Subcutaneous adipose tissue (tissue), 4 donors: ENCODE measurements around the gene STAG1. TPM values are rescaled to one million over a fixed set of nuclear protein-coding genes. Genes with fewer than 3 reads are reported as not detected.

ENCODE experiments used
- total RNA-seq, 4 donors: library from RNA; depleted of rRNA; stranded (reverse); fragments of >200 nt; gene quantifications; one replicate each; pipeline ENCODE4 v1.1.0, GENCODE V29; 2016
- TF ChIP-seq, protein P1 (sequence below): fragments of 450-650 bp; IDR thresholded peaks from one replicate; pipeline ENCODE4 v1.5.1; 2016; ENCODE audit warnings: low read depth, mild to moderate bottlenecking, control low read depth, antibody characterized with exemption, moderate library complexity

STAG1 gene
- total RNA-seq, 4 donors from 2014 or later, result 40.9 to 69.0 (median 54.0) TPM

DNA sequence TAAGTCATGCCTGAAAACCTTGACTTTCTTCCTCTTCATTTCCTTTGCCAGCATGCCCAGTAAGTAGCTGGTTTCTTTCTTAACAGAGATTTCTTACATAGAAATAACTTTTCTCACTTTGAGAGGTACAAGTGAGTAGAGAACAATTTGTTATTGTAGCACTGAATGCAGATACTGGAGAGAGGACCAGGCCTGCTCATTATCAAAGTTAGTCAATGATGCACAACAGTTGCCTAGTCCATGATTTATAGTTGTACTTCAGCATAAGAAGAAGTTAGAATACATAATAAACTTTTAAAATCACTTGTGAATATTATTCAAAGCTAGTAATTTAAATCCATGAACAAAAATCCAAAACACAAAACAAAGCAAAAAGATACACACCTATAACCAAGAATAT lies 289.0 kb downstream of the STAG1 start:
- TF ChIP-seq, protein P1, sequence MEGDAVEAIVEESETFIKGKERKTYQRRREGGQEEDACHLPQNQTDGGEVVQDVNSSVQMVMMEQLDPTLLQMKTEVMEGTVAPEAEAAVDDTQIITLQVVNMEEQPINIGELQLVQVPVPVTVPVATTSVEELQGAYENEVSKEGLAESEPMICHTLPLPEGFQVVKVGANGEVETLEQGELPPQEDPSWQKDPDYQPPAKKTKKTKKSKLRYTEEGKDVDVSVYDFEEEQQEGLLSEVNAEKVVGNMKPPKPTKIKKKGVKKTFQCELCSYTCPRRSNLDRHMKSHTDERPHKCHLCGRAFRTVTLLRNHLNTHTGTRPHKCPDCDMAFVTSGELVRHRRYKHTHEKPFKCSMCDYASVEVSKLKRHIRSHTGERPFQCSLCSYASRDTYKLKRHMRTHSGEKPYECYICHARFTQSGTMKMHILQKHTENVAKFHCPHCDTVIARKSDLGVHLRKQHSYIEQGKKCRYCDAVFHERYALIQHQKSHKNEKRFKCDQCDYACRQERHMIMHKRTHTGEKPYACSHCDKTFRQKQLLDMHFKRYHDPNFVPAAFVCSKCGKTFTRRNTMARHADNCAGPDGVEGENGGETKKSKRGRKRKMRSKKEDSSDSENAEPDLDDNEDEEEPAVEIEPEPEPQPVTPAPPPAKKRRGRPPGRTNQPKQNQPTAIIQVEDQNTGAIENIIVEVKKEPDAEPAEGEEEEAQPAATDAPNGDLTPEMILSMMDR, result no peak

- TF ChIP-seq, protein P1, result no peak
Observed at GRCh38 chr3:136457793-136458192, 294.4 kb downstream of the STAG1 start.

GRCh38 chr3:136456196-136456595 lies 296.0 kb downstream of the STAG1 start:
- TF ChIP-seq, protein P1, result no peak

GRCh38 chr3:136444581-136444980 lies 307.6 kb downstream of the STAG1 start:
- TF ChIP-seq, protein P1, result no peak

DNA sequence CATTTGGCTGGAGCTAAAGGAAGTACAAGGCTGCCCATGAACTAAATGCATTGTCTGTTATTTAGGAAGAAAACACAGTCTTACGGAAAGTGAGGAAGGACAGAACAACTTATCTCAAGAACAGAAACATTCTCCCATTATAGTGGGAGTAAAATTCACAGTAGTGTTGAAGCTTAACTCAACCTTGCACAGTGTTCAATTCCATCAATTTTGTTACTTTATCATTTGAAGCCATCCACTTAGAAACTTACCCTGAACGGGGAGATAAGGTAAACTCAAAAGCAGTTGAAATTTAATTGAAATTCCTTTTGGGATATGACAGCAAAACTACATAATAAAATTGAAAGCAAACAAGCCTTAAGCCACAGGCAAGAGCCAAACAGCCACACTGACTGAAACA lies 315.1 kb downstream of the STAG1 start:
- TF ChIP-seq, protein P1, result no peak

GRCh38 chr3:136434429-136434828 lies 317.7 kb downstream of the STAG1 start:
- TF ChIP-seq, protein P1, result no peak

DNA sequence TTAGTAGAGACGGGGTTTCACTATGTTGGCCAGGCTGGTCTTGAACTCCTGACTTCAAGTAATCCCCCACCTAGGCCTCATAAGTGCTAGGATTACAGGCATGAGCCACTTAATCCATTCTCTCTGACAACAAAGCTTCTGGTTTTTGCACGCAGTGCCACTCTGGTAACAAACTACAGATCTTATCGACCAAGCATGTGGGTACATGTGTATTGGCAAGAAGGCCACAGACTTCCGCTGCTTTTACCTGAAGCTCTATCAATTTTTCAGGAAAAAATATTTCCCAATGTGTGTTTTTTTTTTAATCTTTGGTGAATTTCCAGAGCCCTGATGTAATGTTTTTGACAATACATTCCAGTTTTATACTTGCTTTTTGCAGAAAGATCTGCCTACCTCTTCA lies 319.5 kb downstream of the STAG1 start:
- TF ChIP-seq, protein P1, result no peak
